HEK293 (cell line): Measurements from ENCODE around the gene LMBR1.

Source experiments
- CTCF ChIA-PET: fragments of 350-600 bp; formaldehyde crosslinking; extraction: SDS; loops from one replicate; lab custom pipeline; 2021; ENCODE audit warnings: antibody characterized with exemption; lab: Yijun Ruan, JAX
- POLR2A ChIA-PET: fragments of 300-600 bp; formaldehyde crosslinking; extraction: SDS; loops from one replicate; lab custom pipeline; 2020; ENCODE audit warnings: antibody characterized with exemption, inconsistent platforms; lab: Yijun Ruan, JAX
- H3K27ac ChIP-seq: fragments of 200-500 bp; sonication (Bioruptor generic); 2 replicates; pipeline ENCODE4 v1.5.1; 2014; ENCODE audit warnings: low read depth, low read length, control low read depth, inconsistent platforms; ENCODE audit errors: extremely low read depth
- H3K36me3 ChIP-seq, 2 experiments: fragments of 200-500 bp in 1 of 2; sonication (Bioruptor generic) in 1 of 2; 1 replicate in 1 of 2; 2 replicates in 1 of 2; pipeline ENCODE4 v1.5.1; 2014 to 2017; ENCODE audit warnings: inconsistent platforms in 2 of 2, low read length in 2 of 2; ENCODE audit not compliant: control insufficient read depth in 2 of 2, insufficient read depth in 1 of 2
- H3K4me1 ChIP-seq: fragments of 200-500 bp; sonication (Bioruptor generic); 2 replicates; pipeline ENCODE4 v1.5.1; 2014; ENCODE audit warnings: mild to moderate bottlenecking, low read length, inconsistent platforms; ENCODE audit not compliant: control insufficient read depth, insufficient read depth
- H3K4me3 ChIP-seq: 2 replicates; pipeline ENCODE4 v1.5.1; 2011; ENCODE audit warnings: low read depth, mild to moderate bottlenecking, control low read depth, low read length, moderate library complexity
- H3K9me3 ChIP-seq: fragments of 200-500 bp; sonication (Bioruptor generic); 2 replicates; pipeline ENCODE4 v1.5.1; 2014; ENCODE audit warnings: low read depth, low read length, inconsistent platforms; ENCODE audit not compliant: control insufficient read depth, insufficient read depth
- KLF17 ChIP-seq: fragments of 450-650 bp; formaldehyde crosslinking; IDR thresholded peaks from 2 replicates; pipeline ENCODE4 v1.5.1; 2016; ENCODE audit warnings: missing biosample characterization, missing genetic modification characterization
- KLF8 ChIP-seq: fragments of 450-650 bp; formaldehyde crosslinking; IDR thresholded peaks from 2 replicates; pipeline ENCODE4 v1.5.1; 2016; ENCODE audit warnings: missing biosample characterization, missing genetic modification characterization
- OVOL3 ChIP-seq: fragments of 450-650 bp; formaldehyde crosslinking; IDR thresholded peaks from 2 replicates; pipeline ENCODE4 v1.5.1; 2016; ENCODE audit warnings: missing biosample characterization, missing genetic modification characterization
- PRDM4 ChIP-seq: fragments of 450-650 bp; formaldehyde crosslinking; IDR thresholded peaks from 2 replicates; pipeline ENCODE4 v1.5.1; 2017; ENCODE audit warnings: missing biosample characterization, missing genetic modification characterization
- TRIM28 ChIP-seq: IDR thresholded peaks from 2 replicates; pipeline ENCODE4 v1.6.1; 2011; ENCODE audit warnings: low read length, control low read depth, borderline replicate concordance
- ZBTB17 ChIP-seq: fragments of 450-650 bp; formaldehyde crosslinking; IDR thresholded peaks from 2 replicates; pipeline ENCODE4 v1.5.1; 2016; ENCODE audit warnings: missing biosample characterization, missing genetic modification characterization
- ZBTB8A ChIP-seq: fragments of 450-650 bp; formaldehyde crosslinking; IDR thresholded peaks from 2 replicates; pipeline ENCODE4 v1.5.1; 2016; ENCODE audit warnings: missing biosample characterization, missing genetic modification characterization
- ZFP3 ChIP-seq: fragments of 450-650 bp; formaldehyde crosslinking; IDR thresholded peaks from 2 replicates; pipeline ENCODE4 v1.5.1; 2016; ENCODE audit warnings: low read depth, missing biosample characterization, missing genetic modification characterization
- ZNF114 ChIP-seq: fragments of 450-650 bp; formaldehyde crosslinking; IDR thresholded peaks from 2 replicates; pipeline ENCODE4 v1.5.0; 2017; ENCODE audit warnings: missing biosample characterization, missing genetic modification characterization
- ZNF174 ChIP-seq: fragments of 450-650 bp; formaldehyde crosslinking; IDR thresholded peaks from 2 replicates; pipeline ENCODE4 v1.5.0; 2017; ENCODE audit warnings: missing biosample characterization, mild to moderate bottlenecking, missing genetic modification characterization
- ZNF26 ChIP-seq: fragments of 450-650 bp; formaldehyde crosslinking; IDR thresholded peaks from 2 replicates; pipeline ENCODE4 v1.5.1; 2016; ENCODE audit warnings: missing biosample characterization, missing genetic modification characterization
- ZNF449 ChIP-seq: fragments of 450-650 bp; formaldehyde crosslinking; IDR thresholded peaks from 2 replicates; pipeline ENCODE4 v1.5.1; 2017; ENCODE audit warnings: missing biosample characterization, mild to moderate bottlenecking, missing genetic modification characterization, moderate library complexity
- ZNF488 ChIP-seq: fragments of 450-650 bp; formaldehyde crosslinking; IDR thresholded peaks from 2 replicates; pipeline ENCODE4 v1.5.1; 2016; ENCODE audit warnings: missing biosample characterization, missing genetic modification characterization
- ZNF518A ChIP-seq: fragments of 450-650 bp; formaldehyde crosslinking; conservative IDR thresholded peaks from 2 replicates; pipeline ENCODE4 v1.5.1; 2016; ENCODE audit warnings: low read depth, missing biosample characterization, missing genetic modification characterization
- ZNF530 ChIP-seq: fragments of 450-650 bp; formaldehyde crosslinking; IDR thresholded peaks from 2 replicates; pipeline ENCODE4 v1.5.1; 2016; ENCODE audit warnings: low read depth, missing biosample characterization, missing genetic modification characterization
- ZNF626 ChIP-seq: fragments of 450-650 bp; sonication (Bioruptor Pico); formaldehyde crosslinking; IDR thresholded peaks from 2 replicates; pipeline ENCODE4 v1.5.1; 2018; ENCODE audit warnings: missing biosample characterization, missing genetic modification characterization, inconsistent platforms
- ZNF701 ChIP-seq: fragments of 450-650 bp; formaldehyde crosslinking; IDR thresholded peaks from 2 replicates; pipeline ENCODE4 v1.5.1; 2016; ENCODE audit warnings: missing biosample characterization, missing genetic modification characterization
- ZNF777 ChIP-seq: fragments of 450-650 bp; formaldehyde crosslinking; IDR thresholded peaks from 2 replicates; pipeline ENCODE4 v1.5.1; 2017; ENCODE audit warnings: missing biosample characterization, missing genetic modification characterization, borderline replicate concordance
- ZNF791 ChIP-seq: fragments of 450-650 bp; formaldehyde crosslinking; IDR thresholded peaks from 2 replicates; pipeline ENCODE4 v1.5.1; 2016; ENCODE audit warnings: missing biosample characterization, missing genetic modification characterization
- ZSCAN30 ChIP-seq: fragments of 450-650 bp; IDR thresholded peaks from 2 replicates; pipeline ENCODE4 v1.5.1; 2018; ENCODE audit warnings: missing biosample characterization, mild to moderate bottlenecking, missing genetic modification characterization, moderate library complexity

LMBR1 gene

GRCh38 chr7:156680281-156680680 lies 212.7 kb downstream of the LMBR1 start (continued):
- no peak for TF ChIP-seq ZSCAN30 (tag by site-specific recombination)
- no peak for TF ChIP-seq ZNF791 (tag by site-specific recombination)
- TF ChIP-seq ZNF26 (tag by site-specific recombination) = no peak
- TF ChIP-seq ZNF114 (tag by site-specific recombination) = no peak
- no peak for TF ChIP-seq ZNF488 (tag by site-specific recombination)
- TF ChIP-seq KLF17 (tag by site-specific recombination) = no peak

GRCh38 chr7:156677374-156678054 lies 215.5 kb downstream of the LMBR1 start:
- H3K36me3 ChIP-seq = peaks cover 0 to 79% of the 10 kb centered on the region in 2 experiments; a peak in 1 of 3 replicates
- ChIA-PET POLR2A (no interaction called here), CTCF (no interaction called here)
- H3K4me3 ChIP-seq = no peak overlapping the region
- no peak overlapping the region for H3K27ac ChIP-seq
- no peaks in the 10 kb centered on the region for H3K9me3 ChIP-seq
- no peaks in the 10 kb centered on the region for H3K4me1 ChIP-seq
- TF ChIP-seq PRDM4 (tag by site-specific recombination) = no peak
- TF ChIP-seq ZNF777 = no peak
- no peak for TF ChIP-seq ZBTB17 (tag by site-specific recombination)
- TF ChIP-seq ZNF449 (tag by site-specific recombination) = no peak
- no peak for TF ChIP-seq ZNF530
- TF ChIP-seq TRIM28 = no peak
- TF ChIP-seq ZNF701 (tag by site-specific recombination) = no peak
- TF ChIP-seq OVOL3 (tag by site-specific recombination) = no peak
- TF ChIP-seq ZFP3 (tag by site-specific recombination) = no peak
- no peak for TF ChIP-seq ZNF626 (tag by site-specific recombination)
- TF ChIP-seq KLF8 (tag by site-specific recombination) = no peak
- TF ChIP-seq ZNF518A = no peak
- TF ChIP-seq ZNF174 (tag by site-specific recombination) = no peak
- TF ChIP-seq ZBTB8A (tag by site-specific recombination) = no peak
